ENCODE results near the gene EXOSC9.

- TF ChIP-seq CTCF (IDR thresholded peaks at IDR 0.05; ENCODE audit: poor library complexity, severe bottlenecking) (no peak), POLR2AphosphoS5 (IDR thresholded peaks at IDR 0.05) (peak; percentile 53), EZH2 (IDR thresholded peaks at IDR 0.05; ENCODE audit: borderline replicate concordance, insufficient read depth, low read length, poor library complexity, severe bottlenecking) (no peak)
Measured at GRCh38 chr4:121765368-121765705, 35.8 kb upstream of the EXOSC9 start.

All from neural cell (in vitro differentiated cells).